ENCODE data around the gene AP2M1. TPM values are rescaled to one million over a fixed set of nuclear protein-coding genes. Genes with fewer than 3 reads are reported as not detected.

Gene AP2M1
- total and polyA plus RNA-seq, 5 experiments from 2014 or later, result 181 to 271 (median 210) TPM

- DNase-seq (no peak), ATAC-seq (peak in 1 of 2 donors; percentile 8)
- Mint-ChIP-seq H3K27me3 (no peaks in the 10 kb centered on the region), H3K4me1 (peaks cover 18 to 42% (median 37%) of the 10 kb centered on the region in 4 donors), H3K9me3 (no peaks in the 10 kb centered on the region), H3K4me3 (peak overlapping the region; percentile 89 to 98 (median 95)), H3K27ac (peak overlapping the region in 9 of 10 donors; percentile 48 to 95 (median 89)), H3K36me3 (peaks cover 0 to 19% (median 9%) of the 10 kb centered on the region in 3 donors)
- POLR2A ChIA-PET, result interaction anchor here (0.6 to 2.2 kb wide), 6 partner anchors 11 to 132 kb away, joined by 3 to 29 read pairs (median 3); partner anchors contain the start of gene ABCF3
Measured at GRCh38 chr3:184174284-184174645, 390 bp upstream of the AP2M1 start.

GRCh38 chr3:184175506-184175905 lies 851 bp downstream of the AP2M1 start:
- DNase-seq, result no peak
- Mint-ChIP-seq H3K27me3 (no peaks in the 10 kb centered on the region), H3K4me1 (peaks cover 18 to 42% (median 37%) of the 10 kb centered on the region in 4 donors), H3K4me3 (peak overlapping the region; percentile 89 to 98 (median 96)), H3K27ac (peak overlapping the region in 9 of 10 donors; percentile 82 to 95 (median 91)), H3K36me3 (peaks cover 0 to 25% (median 12%) of the 10 kb centered on the region in 3 donors), H3K9me3 (no peaks in the 10 kb centered on the region)
- no peak for ATAC-seq
- POLR2A ChIA-PET, result interaction anchor here (0.6 to 1.3 kb wide), 4 partner anchors 9 to 40 kb away, joined by 3 to 8 read pairs (median 3); partner anchors contain the start of genes ABCF3 and EIF2B5

GRCh38 chr3:184175981-184176376 lies 1.3 kb downstream of the AP2M1 start:
- peaks cover 17 to 42% (median 37%) of the 10 kb centered on the region in 4 donors for H3K4me1 Mint-ChIP-seq
- POLR2A ChIA-PET, result interaction anchor here (0.9 to 1.1 kb wide), 2 partner anchors 8 to 66 kb away, joined by 3 read pairs; no protein-coding TSS in a partner anchor
- H3K9me3 Mint-ChIP-seq, result no peaks in the 10 kb centered on the region
- peaks cover 0 to 29% (median 12%) of the 10 kb centered on the region in 3 donors for H3K36me3 Mint-ChIP-seq
- peak overlapping the region in 9 of 10 donors; percentile 20 to 92 (median 91) for H3K27ac Mint-ChIP-seq
- H3K27me3 Mint-ChIP-seq, result no peaks in the 10 kb centered on the region
- ATAC-seq (no peak), DNase-seq (no peak)
- peak overlapping the region; percentile 89 to 98 (median 96) for H3K4me3 Mint-ChIP-seq

GRCh38 chr3:184176377-184177330 lies 2.0 kb downstream of the AP2M1 start:
- no peak for DNase-seq
- H3K4me1 Mint-ChIP-seq, result peaks cover 12 to 42% (median 37%) of the 10 kb centered on the region in 4 donors
- peak overlapping the region in 5 of 10 donors; percentile 19 to 76 (median 49) for H3K27ac Mint-ChIP-seq
- H3K4me3 Mint-ChIP-seq, result peak overlapping the region; percentile 49 to 98 (median 95)
- H3K9me3 Mint-ChIP-seq, result no peaks in the 10 kb centered on the region
- peaks cover 0 to 33% (median 11%) of the 10 kb centered on the region in 3 donors for H3K36me3 Mint-ChIP-seq
- H3K27me3 Mint-ChIP-seq, result no peaks in the 10 kb centered on the region
- POLR2A ChIA-PET, result interaction anchor here (0.9 to 1.1 kb wide), 3 partner anchors 8 to 65 kb away, joined by 3 to 4 read pairs (median 3); partner anchors contain the start of gene ABCF3
- no peak for ATAC-seq

- ATAC-seq (no peak), DNase-seq (no peak)
- H3K4me1 Mint-ChIP-seq, result peaks cover 12 to 42% (median 37%) of the 10 kb centered on the region in 4 donors
- no peak overlapping the region for H3K27ac Mint-ChIP-seq
- no peaks in the 10 kb centered on the region for H3K9me3 Mint-ChIP-seq
- H3K36me3 Mint-ChIP-seq, result peaks cover 0 to 37% (median 17%) of the 10 kb centered on the region in 3 donors
- POLR2A ChIA-PET, result interaction anchor here (1.1 kb wide), 1 partner anchor 9 kb away, joined by 4 read pairs; the partner anchor contains the start of gene ABCF3
- H3K27me3 Mint-ChIP-seq, result no peaks in the 10 kb centered on the region
- H3K4me3 Mint-ChIP-seq, result peak overlapping the region in 5 of 10 donors; percentile 28 to 98 (median 71)
Measured at GRCh38 chr3:184177331-184177731, 2.7 kb downstream of the AP2M1 start.

- Mint-ChIP-seq H3K4me1 (peaks cover 12 to 42% (median 37%) of the 10 kb centered on the region in 4 donors), H3K36me3 (peaks cover 0 to 42% (median 21%) of the 10 kb centered on the region in 3 donors), H3K9me3 (no peaks in the 10 kb centered on the region), H3K4me3 (peak overlapping the region in 5 of 10 donors; percentile 16 to 64 (median 35)), H3K27me3 (no peaks in the 10 kb centered on the region), H3K27ac (peak overlapping the region in 4 of 10 donors; percentile 9 to 57 (median 34))
- POLR2A ChIA-PET, result interaction anchor here (1.1 kb wide), 1 partner anchor 8 kb away, joined by 4 read pairs; the partner anchor contains the start of gene ABCF3
- no peak for DNase-seq
- ATAC-seq, result no peak
Measured at GRCh38 chr3:184177767-184178306, 3.2 kb downstream of the AP2M1 start.

GRCh38 chr3:184178521-184179138 lies 4.0 kb downstream of the AP2M1 start:
- DNase-seq (no peak), ATAC-seq (no peak)
- no peaks in the 10 kb centered on the region for H3K9me3 Mint-ChIP-seq
- peak overlapping the region in 3 of 10 donors; percentile 34 to 60 (median 48) for H3K27ac Mint-ChIP-seq
- peaks cover 0 to 49% (median 21%) of the 10 kb centered on the region in 3 donors for H3K36me3 Mint-ChIP-seq
- H3K4me1 Mint-ChIP-seq, result peaks cover 10 to 42% (median 37%) of the 10 kb centered on the region in 4 donors
- H3K27me3 Mint-ChIP-seq, result no peaks in the 10 kb centered on the region
- peak overlapping the region in 2 of 10 donors; percentile 20 to 64 for H3K4me3 Mint-ChIP-seq
- POLR2A ChIA-PET, result interaction anchor here (0.8 kb wide), 1 partner anchor 15 kb away, joined by 3 read pairs; no protein-coding TSS in a partner anchor

GRCh38 chr3:184180165-184180564 lies 5.5 kb downstream of the AP2M1 start:
- H3K27ac Mint-ChIP-seq, result no peak overlapping the region
- no peaks in the 10 kb centered on the region for H3K9me3 Mint-ChIP-seq
- no peak overlapping the region for H3K4me3 Mint-ChIP-seq
- POLR2A ChIA-PET, result interaction anchor here (0.6 to 1.0 kb wide), 2 partner anchors 74 to 193 kb away, joined by 3 read pairs; no protein-coding TSS in a partner anchor
- H3K4me1 Mint-ChIP-seq, result peaks cover 11 to 42% (median 34%) of the 10 kb centered on the region in 4 donors
- ATAC-seq (no peak), DNase-seq (no peak)
- no peaks in the 10 kb centered on the region for H3K27me3 Mint-ChIP-seq
- peaks cover 0 to 56% (median 21%) of the 10 kb centered on the region in 3 donors for H3K36me3 Mint-ChIP-seq

- ATAC-seq, result no peak
- no peak for DNase-seq
- Mint-ChIP-seq H3K9me3 (no peaks in the 10 kb centered on the region), H3K27me3 (no peaks in the 10 kb centered on the region), H3K27ac (no peak overlapping the region), H3K4me1 (peaks cover 9 to 38% (median 30%) of the 10 kb centered on the region in 4 donors), H3K36me3 (peaks cover 0 to 56% (median 21%) of the 10 kb centered on the region in 3 donors), H3K4me3 (no peak overlapping the region)
- POLR2A ChIA-PET, result interaction anchor here (0.5 to 0.6 kb wide), 2 partner anchors 36 to 815 kb away, joined by 3 to 5 read pairs; no protein-coding TSS in a partner anchor
Measured at GRCh38 chr3:184181596-184181995, 6.9 kb downstream of the AP2M1 start.

GRCh38 chr3:184183679-184184078 lies 9.0 kb downstream of the AP2M1 start:
- H3K27ac Mint-ChIP-seq, result peak overlapping the region in 1 of 10 donors; percentile 10
- DNase-seq (no peak), ATAC-seq (no peak)
- H3K36me3 Mint-ChIP-seq, result peaks cover 0 to 64% (median 21%) of the 10 kb centered on the region in 3 donors
- H3K4me3 Mint-ChIP-seq, result no peak overlapping the region
- H3K9me3 Mint-ChIP-seq, result no peaks in the 10 kb centered on the region
- POLR2A ChIA-PET, result interaction anchor here (1.2 to 3.5 kb wide), 3 partner anchors 8 to 49 kb away, joined by 3 to 29 read pairs (median 4); partner anchors contain the start of gene EIF2B5
- H3K4me1 Mint-ChIP-seq, result peaks cover 19 to 42% (median 37%) of the 10 kb centered on the region in 4 donors
- no peaks in the 10 kb centered on the region for H3K27me3 Mint-ChIP-seq

- Mint-ChIP-seq H3K27me3 (no peaks in the 10 kb centered on the region), H3K27ac (peak overlapping the region in 8 of 10 donors; percentile 68 to 99 (median 96)), H3K4me1 (peaks cover 22 to 45% (median 37%) of the 10 kb centered on the region in 4 donors), H3K36me3 (peaks cover 0 to 64% (median 15%) of the 10 kb centered on the region in 3 donors), H3K4me3 (peak overlapping the region in 9 of 10 donors; percentile 94 to 99 (median 97)), H3K9me3 (no peaks in the 10 kb centered on the region)
- no peak for ATAC-seq
- POLR2A ChIA-PET, result interaction anchor here (0.7 to 3.5 kb wide), 5 partner anchors 9 to 548 kb away, joined by 3 to 29 read pairs (median 4); partner anchors contain the start of genes EIF2B5 and PSMD2
- no peak for DNase-seq
Measured at GRCh38 chr3:184184546-184185230, 10.0 kb downstream of the AP2M1 start.
